ENCODE results near the gene SPESP1. TPM values are rescaled to one million over a fixed set of nuclear protein-coding genes. Genes with fewer than 3 reads are reported as not detected.

The SPESP1 gene
- total and polyA plus RNA-seq, 2 donors (not counting 1 experiment from before 2014, with no cell fraction given): 0.13 to 1.1 TPM

Other genes starting within 250 kb of the SPESP1 start
- 153 and 163 TPM in 2 replicates for gene ANP32A, start 109.6 kb upstream of the SPESP1 start, total RNA-seq
- gene ANP32A, start 109.6 kb upstream of the SPESP1 start, polyA plus RNA-seq: 26.4 and 38.7 TPM in 2 replicates
- gene NOX5, start 84.2 kb downstream of the SPESP1 start, total RNA-seq: 0.05 TPM in 1 of 2 replicates, not detected in the other
- 0.01 and 0.26 TPM in 2 replicates for gene NOX5, start 84.2 kb downstream of the SPESP1 start, polyA plus RNA-seq
- 5.3 and 5.4 TPM in 2 replicates for gene GLCE, start 230.1 kb downstream of the SPESP1 start, total RNA-seq
- gene GLCE, start 230.1 kb downstream of the SPESP1 start, polyA plus RNA-seq: 2.3 and 3.0 TPM in 2 replicates

All from B cell (primary cell).